Caco-2 (cell line): Measurements from ENCODE around the gene CSAD. TPM values are rescaled to one million over a fixed set of nuclear protein-coding genes. Genes with fewer than 3 reads are reported as not detected.

Experiments
- BruUV-seq: library from RNA; stranded (reverse); fragments of 400-500 nt; replicated peaks from 2 replicates; lab custom pipeline; 2021; lab: Mats Ljungman, UMichigan
- CTCF ChIA-PET: fragments of 300-600 bp; sonication (Branson Sonifier 250); formaldehyde crosslinking; loops from one replicate; lab custom pipeline; 2022; ENCODE audit warnings: antibody characterized with exemption; lab: Charles Lee
- POLR2A ChIA-PET: fragments of 300-600 bp; sonication (Branson Sonifier 250); formaldehyde crosslinking; loops from one replicate; lab custom pipeline; 2022; ENCODE audit warnings: antibody characterized with exemption; lab: Charles Lee
- DNase-seq, 2 experiments: peaks; one replicate each; pipeline versions ENCODE4 v3.0.0 to v3.0.0-alpha.2; 2020 to 2022
- H3K27me3 ChIP-seq: replicated peaks from 2 replicates; pipeline ENCODE4 v1.6.0; 2011; ENCODE audit warnings: low read length; ENCODE audit not compliant: control insufficient read depth, insufficient read depth
- H3K36me3 ChIP-seq: 2 replicates; pipeline ENCODE4 v1.5.1; 2011; ENCODE audit warnings: low read length; ENCODE audit not compliant: control insufficient read depth, insufficient read depth
- H3K4me1 ChIP-seq: fragments of 250-450 bp; sonication (Bioruptor Pico); 2 replicates; pipeline ENCODE4 v1.5.1; 2020; ENCODE audit warnings: mild to moderate bottlenecking
- H3K4me3 ChIP-seq: 2 replicates; pipeline ENCODE4 v1.5.1; 2011; ENCODE audit warnings: low read depth, mild to moderate bottlenecking, control low read depth, low read length
- H3K9me3 ChIP-seq: fragments of 250-450 bp; sonication (Bioruptor Pico); 2 replicates; pipeline ENCODE4 v1.5.1; 2020; ENCODE audit warnings: mild to moderate bottlenecking, moderate library complexity
- H3K27ac Mint-ChIP-seq: one replicate; pipeline ENCODE4 v1.8.0; 2022; ENCODE audit warnings: mixed read lengths; ENCODE audit not compliant: unreplicated experiment
- H3K27me3 Mint-ChIP-seq: one replicate; pipeline ENCODE4 v1.8.0; 2022; ENCODE audit warnings: mixed read lengths; ENCODE audit not compliant: insufficient read depth, unreplicated experiment
- H3K36me3 Mint-ChIP-seq: one replicate; pipeline ENCODE4 v1.8.0; 2022; ENCODE audit warnings: mild to moderate bottlenecking, mixed read lengths; ENCODE audit not compliant: insufficient read depth, unreplicated experiment
- H3K4me1 Mint-ChIP-seq: one replicate; pipeline ENCODE4 v1.8.0; 2022; ENCODE audit warnings: low read depth, mixed read lengths; ENCODE audit not compliant: unreplicated experiment
- H3K4me3 Mint-ChIP-seq: one replicate; pipeline ENCODE4 v1.8.0; 2022; ENCODE audit warnings: mild to moderate bottlenecking, moderate library complexity, mixed read lengths; ENCODE audit not compliant: unreplicated experiment
- H3K9me3 Mint-ChIP-seq: one replicate; pipeline ENCODE4 v1.8.0; 2022; ENCODE audit warnings: mixed read lengths; ENCODE audit not compliant: unreplicated experiment
- CTCF ChIP-seq, 2 experiments: fragments of 200-600 bp in 1 of 2; IDR thresholded peaks; 1 replicate in 1 of 2; 2 replicates in 1 of 2; pipeline versions ENCODE4 v1.5.1 to v1.8.0; 2011 to 2022; ENCODE audit warnings: antibody characterized with exemption in 1 of 2, control low read depth in 1 of 2, inconsistent platforms in 1 of 2, low read depth in 1 of 2, low read length in 1 of 2, mild to moderate bottlenecking in 1 of 2, moderate library complexity in 1 of 2; ENCODE audit not compliant: insufficient read depth in 1 of 2, severe bottlenecking in 1 of 2, unreplicated experiment in 1 of 2
- intact Hi-C: fragments of 100-400 bp; cut with micrococcal nuclease; formaldehyde crosslinking; loops from one replicate; pipeline ENCODE4 v1.10.0; 2022; ENCODE audit not compliant: unreplicated experiment
- total RNA-seq: library from RNA; stranded (reverse); gene quantifications from 2 replicates; pipeline ENCODE4 v1.2.3, GENCODE V29; 2022

CSAD gene
- total RNA-seq, 1 experiment from 2014 or later, result 20.1 TPM

GRCh38 chr12:53152390-53152789 is 28.3 kb downstream of the CSAD start:
- no peaks in the 10 kb centered on the region for H3K4me1 ChIP-seq
- H3K4me1 Mint-ChIP-seq, result no peaks in the 10 kb centered on the region
- no peaks in the 10 kb centered on the region for H3K9me3 ChIP-seq
- no peak overlapping the region for H3K27ac Mint-ChIP-seq
- no peaks in the 10 kb centered on the region for H3K27me3 ChIP-seq
- H3K36me3 ChIP-seq, result no peaks in the 10 kb centered on the region
- no peak for DNase-seq
- TF ChIP-seq CTCF (IDR thresholded peaks at IDR 0.05; ENCODE audit: insufficient read depth in 1 of 2, low read depth in 1 of 2, low read length in 1 of 2, severe bottlenecking in 1 of 2, unreplicated experiment in 1 of 2), result no peak
- no TSS peak for BruUV-seq
- no peak overlapping the region for H3K4me3 ChIP-seq
- no peaks in the 10 kb centered on the region for H3K36me3 Mint-ChIP-seq
- H3K9me3 Mint-ChIP-seq, result no peaks in the 10 kb centered on the region
- intact Hi-C loops, result no loop called here
- POLR2A ChIA-PET, result no interaction called here
- no peak overlapping the region for H3K4me3 Mint-ChIP-seq
- H3K27me3 Mint-ChIP-seq, result no peaks in the 10 kb centered on the region
- CTCF ChIA-PET, result no interaction called here

GRCh38 chr12:53151039-53151438 is 29.7 kb downstream of the CSAD start:
- no peaks in the 10 kb centered on the region for H3K9me3 Mint-ChIP-seq
- DNase-seq, result no peak
- H3K36me3 Mint-ChIP-seq, result no peaks in the 10 kb centered on the region
- ChIA-PET POLR2A (no interaction called here), CTCF (no interaction called here)
- no peak overlapping the region for H3K27ac Mint-ChIP-seq
- Histone ChIP-seq H3K9me3 (no peaks in the 10 kb centered on the region), H3K36me3 (no peaks in the 10 kb centered on the region), H3K4me3 (no peak overlapping the region), H3K27me3 (no peaks in the 10 kb centered on the region), H3K4me1 (no peaks in the 10 kb centered on the region)
- H3K4me1 Mint-ChIP-seq, result no peaks in the 10 kb centered on the region
- no peaks in the 10 kb centered on the region for H3K27me3 Mint-ChIP-seq
- TF ChIP-seq CTCF (IDR thresholded peaks at IDR 0.05; ENCODE audit: insufficient read depth in 1 of 2, low read depth in 1 of 2, low read length in 1 of 2, severe bottlenecking in 1 of 2, unreplicated experiment in 1 of 2), result no peak
- no TSS peak for BruUV-seq
- H3K4me3 Mint-ChIP-seq, result no peak overlapping the region
- intact Hi-C loops, result no loop called here

- DNase-seq, result no peak
- Histone ChIP-seq H3K4me3 (no peak overlapping the region), H3K9me3 (no peaks in the 10 kb centered on the region), H3K4me1 (peaks cover 15% of the 10 kb centered on the region), H3K36me3 (no peaks in the 10 kb centered on the region), H3K27me3 (no peaks in the 10 kb centered on the region)
- H3K9me3 Mint-ChIP-seq, result no peaks in the 10 kb centered on the region
- no TSS peak for BruUV-seq
- TF ChIP-seq CTCF (IDR thresholded peaks at IDR 0.05; ENCODE audit: insufficient read depth in 1 of 2, low read depth in 1 of 2, low read length in 1 of 2, severe bottlenecking in 1 of 2, unreplicated experiment in 1 of 2), result no peak
- H3K36me3 Mint-ChIP-seq, result no peaks in the 10 kb centered on the region
- no peaks in the 10 kb centered on the region for H3K27me3 Mint-ChIP-seq
- intact Hi-C loops, result no loop called here
- H3K4me1 Mint-ChIP-seq, result no peaks in the 10 kb centered on the region
- CTCF ChIA-PET, result interaction anchor here (0.6 to 0.7 kb wide), 2 partner anchors 83 to 94 kb away, joined by 3 read pairs; no protein-coding TSS in a partner anchor
- no peak overlapping the region for H3K27ac Mint-ChIP-seq
- POLR2A ChIA-PET, result no interaction called here
- no peak overlapping the region for H3K4me3 Mint-ChIP-seq
Observed at GRCh38 chr12:53147653-53148052, 33.1 kb downstream of the CSAD start.
